GM21367 (cell line): ENCODE data around the gene PRKG1.
"Not testable (repeated sequence)": the region's sequence is repeated elsewhere in the genome, so short reads cannot be mapped to it uniquely, and the experiment has no call there.

ENCODE experiments used
- ATAC-seq: cut with Tn5 transposase; IDR thresholded peaks from one replicate; pipeline ENCODE4 v1.9.1; 2021; ENCODE audit not compliant: unreplicated experiment

The PRKG1 gene

GRCh38 chr10:51718804-51719291 is 644.6 kb downstream of the PRKG1 start:
- ATAC-seq, result no peak

- no peak for ATAC-seq
These were observed 649.8 kb downstream of the PRKG1 start for GRCh38 chr10:51724038-51724437.

GRCh38 chr10:51729822-51730555 is 655.7 kb downstream of the PRKG1 start:
- no peak for ATAC-seq

GRCh38 chr10:51733057-51733456 is 658.8 kb downstream of the PRKG1 start:
- ATAC-seq, result no peak

- ATAC-seq, result peak; percentile 92
These were observed 668.9 kb downstream of the PRKG1 start for GRCh38 chr10:51743146-51743545.

- ATAC-seq, result no peak
These were observed 670.1 kb downstream of the PRKG1 start for GRCh38 chr10:51744235-51745000.

GRCh38 chr10:51745397-51745796 is 671.1 kb downstream of the PRKG1 start:
- ATAC-seq, result no peak

GRCh38 chr10:51747216-51747615 is 672.9 kb downstream of the PRKG1 start:
- no peak for ATAC-seq

GRCh38 chr10:51748959-51749358 is 674.7 kb downstream of the PRKG1 start:
- ATAC-seq, result no peak

GRCh38 chr10:51758366-51758765 is 684.1 kb downstream of the PRKG1 start:
- ATAC-seq, result no peak

GRCh38 chr10:51758838-51759237 is 684.6 kb downstream of the PRKG1 start:
- not testable (repeated sequence) for ATAC-seq

- ATAC-seq, result no peak
These were observed 685.7 kb downstream of the PRKG1 start for GRCh38 chr10:51759896-51760534.

- no peak for ATAC-seq
These were observed 686.8 kb downstream of the PRKG1 start for GRCh38 chr10:51760864-51761640.

- no peak for ATAC-seq
These were observed 689.5 kb downstream of the PRKG1 start for GRCh38 chr10:51763746-51764145.

- ATAC-seq, result no peak
These were observed 691.1 kb downstream of the PRKG1 start for GRCh38 chr10:51765284-51765971.

- ATAC-seq, result no peak
These were observed 692.3 kb downstream of the PRKG1 start for GRCh38 chr10:51766423-51767102.

- no peak for ATAC-seq
These were observed 692.9 kb downstream of the PRKG1 start for GRCh38 chr10:51767103-51767763.

- ATAC-seq, result no peak
These were observed 694.7 kb downstream of the PRKG1 start for GRCh38 chr10:51768886-51769465.

GRCh38 chr10:51770709-51771108 is 696.4 kb downstream of the PRKG1 start:
- ATAC-seq, result no peak
